SK-N-SH treated with all-trans-retinoic acid at 6 μM for 48 hours (cell line): ENCODE data around the gene GRM5.

Source experiments
- ATAC-seq: fragments of 200-7000 bp; cut with Tn5 transposase; 3 replicates; pipeline ENCODE4 v1.9.1; 2020; ENCODE audit warnings: mild to moderate bottlenecking, moderate library complexity
- ARNTL ChIP-seq: fragments of 450-650 bp; formaldehyde crosslinking; IDR thresholded peaks from 2 replicates; pipeline ENCODE4 v1.5.0; 2020; ENCODE audit warnings: low read depth, mild to moderate bottlenecking, moderate library complexity, borderline replicate concordance
- BACH2 ChIP-seq: fragments of 250-450 bp; sonication (Bioruptor Pico); IDR thresholded peaks from 2 replicates; pipeline ENCODE4 v1.9.0; 2021; ENCODE audit warnings: mild to moderate bottlenecking, borderline replicate concordance
- CSDC2 ChIP-seq: fragments of 250-450 bp; sonication (Bioruptor Pico); IDR thresholded peaks from 2 replicates; pipeline ENCODE4 v1.5.0; 2020; ENCODE audit warnings: mild to moderate bottlenecking, moderate library complexity
- CSRNP3 ChIP-seq: fragments of 250-450 bp; sonication (Bioruptor Pico); IDR thresholded peaks from 2 replicates; pipeline ENCODE4 v1.5.1; 2021; ENCODE audit warnings: mild to moderate bottlenecking, moderate library complexity
- ESRRG ChIP-seq: fragments of 250-450 bp; sonication (Bioruptor Pico); IDR thresholded peaks from 2 replicates; pipeline ENCODE4 v1.6.1; 2021; ENCODE audit warnings: mild to moderate bottlenecking
- GLIS3 ChIP-seq: fragments of 250-450 bp; sonication (Bioruptor Pico); IDR thresholded peaks from 2 replicates; pipeline ENCODE4 v1.5.0; 2020; ENCODE audit warnings: mild to moderate bottlenecking, moderate library complexity
- OSR1 ChIP-seq: fragments of 250-450 bp; sonication (Bioruptor Pico); IDR thresholded peaks from 2 replicates; pipeline ENCODE4 v1.8.0; 2022; ENCODE audit warnings: moderate library complexity, mild to moderate bottlenecking, inconsistent platforms
- POU6F1 ChIP-seq: fragments of 250-450 bp; sonication (Bioruptor Pico); IDR thresholded peaks from 2 replicates; pipeline ENCODE4 v1.8.0; 2021; ENCODE audit warnings: low read depth, mild to moderate bottlenecking, moderate library complexity, borderline replicate concordance
- PPARA ChIP-seq: fragments of 250-450 bp; sonication (Bioruptor Pico); IDR thresholded peaks from 2 replicates; pipeline ENCODE4 v1.5.0; 2020; ENCODE audit warnings: mild to moderate bottlenecking, borderline replicate concordance
- RARB ChIP-seq: fragments of 250-450 bp; sonication (Bioruptor Pico); IDR thresholded peaks from 2 replicates; pipeline ENCODE4 v1.8.0; 2021; ENCODE audit warnings: mild to moderate bottlenecking, moderate library complexity
- TOX ChIP-seq: fragments of 250-450 bp; sonication (Bioruptor Pico); IDR thresholded peaks from 2 replicates; pipeline ENCODE4 v1.8.0; 2021; ENCODE audit warnings: mild to moderate bottlenecking, moderate library complexity, borderline replicate concordance
- TSHZ2 ChIP-seq: fragments of 250-450 bp; sonication (Bioruptor Pico); IDR thresholded peaks from 2 replicates; pipeline ENCODE4 v1.5.0; 2020; ENCODE audit warnings: mild to moderate bottlenecking, moderate library complexity
- ZC3H10 ChIP-seq: fragments of 250-450 bp; sonication (Bioruptor Pico); IDR thresholded peaks from 2 replicates; pipeline ENCODE4 v1.5.1; 2021; ENCODE audit warnings: mild to moderate bottlenecking, moderate library complexity
- ZFP3 ChIP-seq: fragments of 250-450 bp; sonication (Bioruptor Pico); IDR thresholded peaks from 2 replicates; pipeline ENCODE4 v1.5.0; 2020; ENCODE audit warnings: mild to moderate bottlenecking, moderate library complexity
- ZFP30 ChIP-seq: fragments of 450-650 bp; formaldehyde crosslinking; IDR thresholded peaks from 2 replicates; pipeline ENCODE4 v1.5.0; 2022; ENCODE audit warnings: mild to moderate bottlenecking, moderate library complexity
- ZNF565 ChIP-seq: fragments of 450-650 bp; formaldehyde crosslinking; conservative IDR thresholded peaks from 2 replicates; pipeline ENCODE4 v1.5.0; 2020; ENCODE audit warnings: low read depth, mild to moderate bottlenecking, moderate library complexity
- ZNF70 ChIP-seq: fragments of 450-650 bp; formaldehyde crosslinking; IDR thresholded peaks from 2 replicates; pipeline ENCODE4 v1.5.0; 2020; ENCODE audit warnings: mild to moderate bottlenecking, moderate library complexity
- TF ChIP-seq, protein P1 (sequence below): fragments of 250-450 bp; sonication (Bioruptor Pico); IDR thresholded peaks from 2 replicates; pipeline ENCODE4 v1.8.0; 2020; ENCODE audit warnings: mild to moderate bottlenecking, moderate library complexity, borderline replicate concordance
- TF ChIP-seq, protein P2 (sequence below): fragments of 250-450 bp; sonication (Bioruptor Pico); IDR thresholded peaks from 2 replicates; pipeline ENCODE4 v1.5.1; 2020; ENCODE audit warnings: low read depth, mild to moderate bottlenecking, moderate library complexity

The GRM5 gene

GRCh38 chr11:88827018-88827676 is 238.6 kb downstream of the GRM5 start (continued):
- TF ChIP-seq ZFP3, result no peak
- no peak for TF ChIP-seq POU6F1 (CRISPR knock-in tag)
- no peak for TF ChIP-seq ZNF565 (CRISPR knock-in tag)
- TF ChIP-seq RARB, result no peak
- no peak for TF ChIP-seq ARNTL (CRISPR knock-in tag)
- no peak for TF ChIP-seq ZFP30 (CRISPR knock-in tag)
- no peak for TF ChIP-seq ESRRG (CRISPR knock-in tag)
- TF ChIP-seq ZC3H10 (CRISPR knock-in tag), result no peak
- TF ChIP-seq, all 23 proteins: peak for 0

DNA sequence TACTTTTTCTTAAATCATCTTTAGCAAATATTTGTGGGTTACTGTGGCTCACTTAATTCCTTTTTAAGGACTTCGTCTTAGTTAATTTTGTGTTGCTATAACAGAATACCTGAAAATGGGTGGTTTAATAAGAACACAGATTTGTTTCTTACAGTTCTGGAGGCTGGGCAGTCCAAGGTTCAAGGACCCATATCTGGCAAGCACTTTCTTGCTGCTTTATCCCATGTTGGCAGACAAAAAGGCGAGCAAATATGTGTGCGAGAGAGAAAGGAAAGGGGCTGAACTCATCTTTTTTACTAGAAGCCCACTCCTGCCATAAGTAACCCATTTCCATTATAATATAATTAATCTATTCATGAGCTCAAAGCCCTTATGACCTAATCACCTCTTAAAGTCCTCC is 246.2 kb downstream of the GRM5 start:
- no peak for ATAC-seq
- TF ChIP-seq BACH2 (CRISPR knock-in tag), result no peak
- TF ChIP-seq PPARA (CRISPR knock-in tag), result no peak
- TF ChIP-seq, protein P1, sequence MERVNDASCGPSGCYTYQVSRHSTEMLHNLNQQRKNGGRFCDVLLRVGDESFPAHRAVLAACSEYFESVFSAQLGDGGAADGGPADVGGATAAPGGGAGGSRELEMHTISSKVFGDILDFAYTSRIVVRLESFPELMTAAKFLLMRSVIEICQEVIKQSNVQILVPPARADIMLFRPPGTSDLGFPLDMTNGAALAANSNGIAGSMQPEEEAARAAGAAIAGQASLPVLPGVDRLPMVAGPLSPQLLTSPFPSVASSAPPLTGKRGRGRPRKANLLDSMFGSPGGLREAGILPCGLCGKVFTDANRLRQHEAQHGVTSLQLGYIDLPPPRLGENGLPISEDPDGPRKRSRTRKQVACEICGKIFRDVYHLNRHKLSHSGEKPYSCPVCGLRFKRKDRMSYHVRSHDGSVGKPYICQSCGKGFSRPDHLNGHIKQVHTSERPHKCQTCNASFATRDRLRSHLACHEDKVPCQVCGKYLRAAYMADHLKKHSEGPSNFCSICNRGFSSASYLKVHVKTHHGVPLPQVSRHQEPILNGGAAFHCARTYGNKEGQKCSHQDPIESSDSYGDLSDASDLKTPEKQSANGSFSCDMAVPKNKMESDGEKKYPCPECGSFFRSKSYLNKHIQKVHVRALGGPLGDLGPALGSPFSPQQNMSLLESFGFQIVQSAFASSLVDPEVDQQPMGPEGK (CRISPR knock-in tag), result no peak
- TF ChIP-seq, all 23 proteins: peak for 0

GRCh38 chr11:88818978-88819377 is 246.8 kb downstream of the GRM5 start:
- TF ChIP-seq RARB, result no peak
- no peak for ATAC-seq

- no peak for TF ChIP-seq BACH2 (CRISPR knock-in tag)
- TF ChIP-seq ZNF70 (CRISPR knock-in tag), result no peak
- TF ChIP-seq ZFP30 (CRISPR knock-in tag), result no peak
- ATAC-seq, result no peak
These were observed 250.3 kb downstream of the GRM5 start for GRCh38 chr11:88815505-88815904.

- TF ChIP-seq POU6F1 (CRISPR knock-in tag) (no peak), CSRNP3 (CRISPR knock-in tag) (no peak), GLIS3 (CRISPR knock-in tag) (no peak), ARNTL (CRISPR knock-in tag) (no peak), ESRRG (CRISPR knock-in tag) (no peak), CSDC2 (CRISPR knock-in tag) (no peak), PPARA (CRISPR knock-in tag) (no peak), TOX (no peak), OSR1 (no peak), ZNF70 (CRISPR knock-in tag) (no peak), BACH2 (CRISPR knock-in tag) (no peak), TSHZ2 (CRISPR knock-in tag) (no peak), ZNF565 (CRISPR knock-in tag) (no peak)
- TF ChIP-seq, protein P2, sequence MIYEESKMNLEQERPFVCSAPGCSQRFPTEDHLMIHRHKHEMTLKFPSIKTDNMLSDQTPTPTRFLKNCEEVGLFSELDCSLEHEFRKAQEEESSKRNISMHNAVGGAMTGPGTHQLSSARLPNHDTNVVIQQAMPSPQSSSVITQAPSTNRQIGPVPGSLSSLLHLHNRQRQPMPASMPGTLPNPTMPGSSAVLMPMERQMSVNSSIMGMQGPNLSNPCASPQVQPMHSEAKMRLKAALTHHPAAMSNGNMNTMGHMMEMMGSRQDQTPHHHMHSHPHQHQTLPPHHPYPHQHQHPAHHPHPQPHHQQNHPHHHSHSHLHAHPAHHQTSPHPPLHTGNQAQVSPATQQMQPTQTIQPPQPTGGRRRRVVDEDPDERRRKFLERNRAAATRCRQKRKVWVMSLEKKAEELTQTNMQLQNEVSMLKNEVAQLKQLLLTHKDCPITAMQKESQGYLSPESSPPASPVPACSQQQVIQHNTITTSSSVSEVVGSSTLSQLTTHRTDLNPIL (CRISPR knock-in tag), result no peak
- ATAC-seq, result no peak
These were observed 251.7 kb downstream of the GRM5 start for GRCh38 chr11:88814076-88814475.
